Central memory CD8-positive, alpha-beta T cell (primary cell): ENCODE results near the gene ASB18.
A peak's percentile ranks its signal among the peaks of the same experiment; 100 is the strongest.

Experiments
- ATAC-seq: fragments of 150-1000 bp; cut with Tn5 transposase; replicated peaks from 2 replicates; pipeline ENCODE4 v1.10.0; 2022; ENCODE audit warnings: mild to moderate bottlenecking, moderate FRiP score, moderate number of reproducible peaks; ENCODE audit not compliant: poor library complexity, severe bottlenecking; ENCODE audit errors: extremely low read depth
- DNase-seq, 2 donors: peaks; one replicate each; pipeline ENCODE4 v3.0.0; 2021; ENCODE audit warnings: low spot score in 2 of 2
- H3K27ac Mint-ChIP-seq: one replicate; pipeline ENCODE4 v1.8.0; 2022; ENCODE audit warnings: low read depth, mild to moderate bottlenecking, moderate library complexity, mixed read lengths
- H3K27me3 Mint-ChIP-seq: one replicate; pipeline ENCODE4 v1.8.0; 2022; ENCODE audit warnings: mixed read lengths
- H3K36me3 Mint-ChIP-seq: one replicate; pipeline ENCODE4 v1.8.0; 2022; ENCODE audit warnings: mild to moderate bottlenecking, moderate library complexity, mixed read lengths; ENCODE audit not compliant: insufficient read depth
- H3K4me1 Mint-ChIP-seq: one replicate; pipeline ENCODE4 v1.8.0; 2022; ENCODE audit warnings: mixed read lengths
- H3K4me3 Mint-ChIP-seq: one replicate; pipeline ENCODE4 v1.8.0; 2022; ENCODE audit warnings: mild to moderate bottlenecking, moderate library complexity, mixed read lengths
- H3K9me3 Mint-ChIP-seq: one replicate; pipeline ENCODE4 v1.8.0; 2022; ENCODE audit warnings: mixed read lengths

ASB18 gene

DNA sequence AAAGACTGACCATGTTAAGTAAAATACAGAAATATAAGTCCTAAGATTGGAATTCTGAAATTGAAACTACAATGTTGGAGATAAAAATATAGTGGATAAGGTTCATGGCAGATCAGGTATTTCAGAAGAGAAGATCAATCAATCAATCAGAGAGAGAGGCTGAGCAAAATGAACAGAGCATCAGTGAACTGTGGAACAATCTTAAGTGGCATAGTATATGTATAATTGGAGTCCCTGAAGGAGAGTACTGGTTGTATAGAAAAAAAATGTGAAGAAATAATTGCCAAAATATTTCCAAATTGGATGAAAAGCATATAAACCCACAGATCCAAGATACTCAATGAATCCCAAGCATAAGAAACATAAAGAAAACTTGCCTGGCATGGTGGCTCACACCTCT, 35.0 kb downstream of the ASB18 start:
- no peaks in the 10 kb centered on the region for H3K4me1 Mint-ChIP-seq
- DNase-seq (no peak), ATAC-seq (no peak)
- H3K4me3 Mint-ChIP-seq, result no peak overlapping the region
- peaks cover 69% of the 10 kb centered on the region for H3K27me3 Mint-ChIP-seq
- H3K9me3 Mint-ChIP-seq, result peaks cover 20% of the 10 kb centered on the region
- no peaks in the 10 kb centered on the region for H3K36me3 Mint-ChIP-seq
- H3K27ac Mint-ChIP-seq, result no peak overlapping the region

DNA sequence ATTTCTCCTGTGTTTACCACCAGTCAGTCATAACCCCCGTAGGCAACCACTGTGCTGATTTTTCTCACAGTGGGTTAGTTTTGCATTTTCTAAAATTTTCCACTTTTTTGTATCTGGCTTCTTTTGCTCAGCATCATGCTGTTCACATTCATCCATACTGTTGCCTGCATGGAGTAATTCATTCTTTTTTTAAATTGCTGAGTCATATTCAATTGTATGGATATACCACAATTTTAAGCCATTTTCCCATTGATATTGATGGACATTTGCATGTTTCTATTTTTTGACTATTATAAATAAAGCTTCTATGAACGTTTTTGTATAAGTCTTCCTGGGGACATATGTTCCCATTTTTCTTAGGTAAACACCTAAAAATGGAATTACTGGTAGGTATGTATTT, 40.5 kb downstream of the ASB18 start:
- Mint-ChIP-seq H3K4me1 (no peaks in the 10 kb centered on the region), H3K27ac (no peak overlapping the region), H3K4me3 (no peak overlapping the region), H3K36me3 (no peaks in the 10 kb centered on the region), H3K27me3 (peaks cover 44% of the 10 kb centered on the region), H3K9me3 (peaks cover 5% of the 10 kb centered on the region)
- ATAC-seq (no peak), DNase-seq (no peak)

DNA sequence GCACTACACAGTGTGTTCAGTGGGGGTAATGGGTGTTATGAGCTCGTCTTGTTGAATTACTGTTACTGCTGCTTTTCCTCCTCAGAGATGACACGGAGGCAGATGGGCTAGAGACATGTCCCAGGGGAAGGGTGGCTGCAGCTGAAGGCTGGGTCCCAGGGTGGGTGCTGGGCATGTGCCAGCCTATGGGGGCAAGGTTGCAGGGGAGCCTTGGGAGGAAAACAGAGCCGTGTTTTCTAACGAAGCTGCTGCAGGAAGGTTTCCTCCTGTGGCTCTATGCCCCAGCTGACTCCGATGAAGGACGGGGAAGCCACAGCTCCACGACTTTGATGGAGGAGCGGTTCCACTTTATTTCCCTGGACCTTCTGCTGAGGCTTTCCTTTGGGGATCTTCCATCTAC, 42.4 kb downstream of the ASB18 start:
- ATAC-seq (no peak), DNase-seq (no peak)
- no peaks in the 10 kb centered on the region for H3K4me1 Mint-ChIP-seq
- H3K27me3 Mint-ChIP-seq, result peaks cover 44% of the 10 kb centered on the region
- H3K36me3 Mint-ChIP-seq, result no peaks in the 10 kb centered on the region
- H3K9me3 Mint-ChIP-seq, result no peaks in the 10 kb centered on the region
- no peak overlapping the region for H3K27ac Mint-ChIP-seq
- no peak overlapping the region for H3K4me3 Mint-ChIP-seq

DNA sequence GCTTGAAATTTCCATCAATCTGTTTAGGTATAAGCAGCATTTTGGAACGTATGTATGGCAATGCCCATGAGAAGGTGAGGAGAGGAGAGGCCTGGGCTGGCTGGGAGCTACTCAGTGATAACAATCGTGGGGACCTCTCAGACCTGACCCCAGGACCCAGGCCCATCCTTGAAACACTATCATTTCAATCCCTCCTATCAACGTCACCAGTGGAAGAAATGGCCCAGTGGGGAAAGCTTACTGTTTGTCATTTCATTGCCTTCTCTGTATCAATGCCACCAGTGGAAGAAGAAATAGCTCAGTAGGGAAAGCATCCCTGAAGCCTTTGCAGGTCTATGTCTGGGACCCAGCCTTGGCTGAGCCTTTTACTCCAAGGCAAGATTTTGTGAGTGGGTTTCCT, 44.8 kb downstream of the ASB18 start:
- no peaks in the 10 kb centered on the region for H3K9me3 Mint-ChIP-seq
- no peak overlapping the region for H3K27ac Mint-ChIP-seq
- ATAC-seq (no peak), DNase-seq (no peak)
- no peaks in the 10 kb centered on the region for H3K4me1 Mint-ChIP-seq
- H3K4me3 Mint-ChIP-seq, result no peak overlapping the region
- no peaks in the 10 kb centered on the region for H3K36me3 Mint-ChIP-seq
- H3K27me3 Mint-ChIP-seq, result peaks cover 54% of the 10 kb centered on the region

DNA sequence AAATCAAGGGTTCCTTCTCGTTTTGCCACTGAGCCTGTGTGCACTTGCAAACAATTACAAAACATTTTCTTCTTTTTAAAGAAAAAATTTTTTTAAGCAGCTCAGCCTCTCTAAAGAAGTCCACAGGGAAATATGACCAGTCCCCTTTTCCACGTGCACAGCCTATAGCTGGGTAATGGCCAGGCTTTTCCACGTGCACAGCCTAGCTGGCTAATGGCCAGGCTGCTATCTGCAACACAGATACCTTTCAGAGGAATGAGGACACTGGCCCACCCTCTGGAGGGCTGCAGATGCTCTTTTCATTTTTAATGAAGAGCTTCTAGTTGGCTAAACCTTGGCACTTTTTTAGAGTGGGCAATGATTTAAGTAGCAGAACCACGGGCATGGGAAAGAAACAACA, 46.3 kb downstream of the ASB18 start:
- H3K27ac Mint-ChIP-seq, result no peak overlapping the region
- no peaks in the 10 kb centered on the region for H3K36me3 Mint-ChIP-seq
- ATAC-seq (no peak), DNase-seq (no peak)
- H3K4me3 Mint-ChIP-seq, result no peak overlapping the region
- peaks cover 58% of the 10 kb centered on the region for H3K27me3 Mint-ChIP-seq
- H3K4me1 Mint-ChIP-seq, result no peaks in the 10 kb centered on the region
- H3K9me3 Mint-ChIP-seq, result no peaks in the 10 kb centered on the region

DNA sequence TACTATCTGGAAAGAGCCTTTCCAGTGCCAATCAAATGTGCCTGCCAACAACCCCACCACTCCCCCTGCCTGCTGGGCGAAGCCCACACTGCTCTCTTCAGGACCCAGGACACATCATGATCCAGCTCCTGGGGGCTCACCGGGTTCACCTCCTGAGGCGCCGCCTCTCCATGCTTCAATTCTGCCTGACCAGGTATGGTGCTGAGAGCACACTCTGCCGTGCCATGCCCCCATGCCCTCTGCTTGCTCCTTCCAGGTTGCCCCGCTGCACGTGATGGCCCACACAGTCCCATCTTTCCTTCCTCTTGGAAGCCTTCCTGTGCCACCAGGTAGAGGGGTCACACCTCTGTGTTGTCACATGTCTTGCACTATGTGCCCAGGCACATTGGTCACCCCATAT, 47.5 kb downstream of the ASB18 start:
- Mint-ChIP-seq H3K36me3 (no peaks in the 10 kb centered on the region), H3K4me3 (no peak overlapping the region), H3K27ac (no peak overlapping the region), H3K9me3 (no peaks in the 10 kb centered on the region), H3K4me1 (no peaks in the 10 kb centered on the region), H3K27me3 (peaks cover 59% of the 10 kb centered on the region)
- ATAC-seq (no peak), DNase-seq (peak in 1 of 2 donors; percentile 1)

DNA sequence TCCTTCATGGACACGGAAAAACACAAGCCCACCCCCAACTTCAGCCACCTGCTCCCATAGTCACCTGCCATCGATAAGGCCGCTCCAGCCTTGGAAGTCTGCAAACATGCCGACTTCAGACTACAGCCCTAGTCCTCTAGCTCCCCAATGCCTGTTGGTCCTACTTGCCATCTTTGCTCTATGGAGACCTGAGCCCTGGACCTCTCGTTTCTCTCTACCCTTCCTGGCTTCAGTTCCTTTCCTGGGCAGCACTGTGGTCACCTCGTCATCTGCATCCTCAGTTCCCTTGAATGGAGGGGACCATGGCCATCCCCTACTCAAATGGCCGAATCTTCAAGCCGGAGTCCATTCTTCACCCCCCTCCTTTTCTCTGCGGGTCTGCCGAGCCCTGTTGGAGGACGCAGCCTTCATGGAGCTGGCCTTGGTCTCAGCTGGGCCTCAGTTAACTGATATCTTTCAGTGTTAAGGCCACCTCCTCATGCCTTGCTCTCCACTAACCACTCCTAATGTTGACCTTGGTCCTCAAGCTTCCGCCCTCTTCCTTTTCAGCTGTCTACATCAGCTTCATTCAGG, 48.4 kb downstream of the ASB18 start:
- H3K27me3 Mint-ChIP-seq, result peaks cover 67% of the 10 kb centered on the region
- no peaks in the 10 kb centered on the region for H3K4me1 Mint-ChIP-seq

DNA sequence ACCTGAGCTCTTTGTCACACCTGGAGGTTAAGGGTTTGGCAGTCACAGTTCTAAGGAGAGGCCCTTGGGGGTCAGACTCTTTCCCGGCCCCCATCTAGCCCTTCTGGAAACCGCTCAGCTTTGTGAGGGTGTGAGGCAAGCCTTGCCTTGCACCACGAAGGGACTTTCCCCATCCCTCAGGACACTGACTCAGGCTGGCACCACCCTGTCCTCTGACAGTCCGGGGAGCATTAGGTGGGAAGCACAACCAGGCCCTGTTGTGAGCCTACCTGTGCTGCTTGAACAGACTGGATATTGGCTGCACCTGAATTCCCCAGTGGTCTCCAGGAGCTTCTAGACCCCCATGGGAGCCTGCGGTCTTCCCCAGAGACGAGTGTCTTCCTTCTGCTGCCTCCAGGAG, 49.0 kb downstream of the ASB18 start:
- H3K9me3 Mint-ChIP-seq, result no peaks in the 10 kb centered on the region
- no peaks in the 10 kb centered on the region for H3K36me3 Mint-ChIP-seq
- H3K27ac Mint-ChIP-seq, result no peak overlapping the region
- no peak overlapping the region for H3K4me3 Mint-ChIP-seq
- H3K4me1 Mint-ChIP-seq, result no peaks in the 10 kb centered on the region
- ATAC-seq, result no peak
- DNase-seq, result no peak
- peaks cover 68% of the 10 kb centered on the region for H3K27me3 Mint-ChIP-seq

More for the DNA sequence above, 48.4 kb downstream of the ASB18 start:
- Mint-ChIP-seq H3K9me3 (no peaks in the 10 kb centered on the region), H3K36me3 (no peaks in the 10 kb centered on the region), H3K27ac (no peak overlapping the region), H3K4me3 (no peak overlapping the region)
- no peak for DNase-seq
- ATAC-seq, result no peak

DNA sequence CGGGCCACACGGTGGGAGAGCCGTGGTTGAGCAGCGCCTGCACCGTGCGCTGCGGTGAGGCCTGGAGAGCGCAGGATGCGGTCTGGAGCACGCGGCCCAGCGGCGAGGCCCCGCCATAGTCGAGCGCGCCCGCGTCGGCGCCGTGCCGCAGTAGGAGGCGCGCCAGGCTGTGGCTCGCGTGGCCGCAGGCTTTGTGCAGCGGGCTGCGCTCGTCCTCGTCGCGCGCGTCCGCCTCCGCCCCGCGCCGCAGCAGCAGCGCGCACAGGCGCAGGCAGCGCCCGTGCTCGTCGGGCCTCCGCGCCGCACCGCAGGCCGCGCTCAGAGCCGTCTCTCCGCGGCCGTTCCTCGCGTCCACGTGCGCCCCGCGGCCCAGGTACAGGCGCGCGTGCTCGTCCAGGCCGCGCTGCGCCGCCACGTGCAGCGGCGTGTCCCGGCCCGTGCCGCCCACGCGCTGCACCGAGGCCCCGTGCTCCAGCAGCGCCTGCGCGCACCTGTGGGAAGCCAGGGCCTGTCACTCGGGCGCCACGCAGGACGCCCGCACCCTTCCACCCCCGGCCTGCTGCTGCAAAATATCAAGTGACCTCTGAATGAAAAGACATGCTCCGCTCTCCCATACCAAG, 49.7 kb downstream of the ASB18 start:
- H3K4me1 Mint-ChIP-seq, result no peaks in the 10 kb centered on the region
- no peak overlapping the region for H3K27ac Mint-ChIP-seq
- ATAC-seq, result no peak
- no peak for DNase-seq
- H3K27me3 Mint-ChIP-seq, result peaks cover 70% of the 10 kb centered on the region
- no peaks in the 10 kb centered on the region for H3K36me3 Mint-ChIP-seq
- no peaks in the 10 kb centered on the region for H3K9me3 Mint-ChIP-seq
- H3K4me3 Mint-ChIP-seq, result no peak overlapping the region

DNA sequence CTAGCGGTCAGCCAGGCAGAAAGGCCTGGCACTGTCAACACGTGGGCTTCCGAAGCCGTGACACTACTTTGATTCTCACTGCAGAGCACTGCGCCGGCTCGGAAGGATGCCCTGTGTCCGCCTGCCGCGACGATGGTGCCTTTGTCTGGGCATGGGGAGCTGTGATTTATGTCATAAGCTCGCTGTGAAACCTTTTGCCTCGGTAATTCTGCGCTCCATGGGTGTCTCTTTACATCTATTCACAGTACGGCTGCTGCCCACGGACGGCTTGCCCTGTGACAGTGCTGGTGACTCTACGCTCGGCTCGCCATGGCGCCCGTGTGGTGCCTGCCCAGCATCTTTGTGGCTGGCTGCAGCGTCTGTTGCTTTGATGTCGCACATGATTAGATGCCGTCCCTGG, 52.9 kb downstream of the ASB18 start:
- DNase-seq (no peak), ATAC-seq (no peak)
- H3K27ac Mint-ChIP-seq, result no peak overlapping the region
- no peak overlapping the region for H3K4me3 Mint-ChIP-seq
- H3K27me3 Mint-ChIP-seq, result peaks cover 52% of the 10 kb centered on the region
- H3K36me3 Mint-ChIP-seq, result no peaks in the 10 kb centered on the region
- H3K9me3 Mint-ChIP-seq, result no peaks in the 10 kb centered on the region
- H3K4me1 Mint-ChIP-seq, result no peaks in the 10 kb centered on the region

DNA sequence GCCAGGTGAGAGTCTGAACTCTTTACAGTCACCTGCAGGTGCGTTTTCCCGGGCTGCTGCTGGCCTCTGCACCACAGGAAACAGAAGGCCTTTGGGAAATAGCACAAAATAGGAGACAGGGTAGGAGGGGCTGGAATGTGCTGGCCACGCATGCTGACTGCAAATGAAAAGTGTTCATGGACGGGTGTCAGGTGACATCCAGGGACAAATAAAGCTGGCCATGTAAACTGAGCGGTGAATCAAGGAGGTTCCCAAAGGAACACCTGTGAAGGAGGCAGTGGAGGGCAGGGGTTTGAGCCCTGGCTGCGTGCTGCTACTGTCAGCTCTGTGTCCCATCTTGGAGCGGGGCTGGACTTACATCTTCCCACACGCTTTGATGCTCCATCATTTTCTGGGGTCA, 53.7 kb downstream of the ASB18 start:
- peaks cover 45% of the 10 kb centered on the region for H3K27me3 Mint-ChIP-seq
- no peak overlapping the region for H3K27ac Mint-ChIP-seq
- DNase-seq (no peak), ATAC-seq (no peak)
- no peak overlapping the region for H3K4me3 Mint-ChIP-seq
- no peaks in the 10 kb centered on the region for H3K4me1 Mint-ChIP-seq
- no peaks in the 10 kb centered on the region for H3K9me3 Mint-ChIP-seq
- H3K36me3 Mint-ChIP-seq, result no peaks in the 10 kb centered on the region

DNA sequence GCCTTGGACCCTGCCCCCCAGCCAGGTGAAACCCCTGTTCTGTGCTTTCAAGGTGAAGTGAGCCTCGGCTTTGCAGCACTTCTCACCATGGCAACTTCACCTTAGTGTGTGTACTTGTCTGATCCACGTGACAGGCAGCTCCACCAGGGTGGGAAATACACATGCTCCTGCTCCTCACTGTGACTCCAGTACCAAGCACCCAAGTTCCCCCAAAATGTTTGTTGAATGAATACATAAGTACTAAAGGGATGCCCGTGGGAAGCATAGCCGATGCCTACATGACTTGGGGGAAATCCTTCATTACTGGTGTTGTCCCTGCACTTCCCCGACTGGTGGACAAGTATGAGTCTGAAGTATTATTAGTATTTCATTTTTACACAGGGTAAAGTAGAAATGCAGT, 54.2 kb downstream of the ASB18 start:
- DNase-seq (no peak), ATAC-seq (no peak)
- peaks cover 40% of the 10 kb centered on the region for H3K27me3 Mint-ChIP-seq
- no peaks in the 10 kb centered on the region for H3K36me3 Mint-ChIP-seq
- H3K4me1 Mint-ChIP-seq, result no peaks in the 10 kb centered on the region
- H3K4me3 Mint-ChIP-seq, result no peak overlapping the region
- H3K27ac Mint-ChIP-seq, result no peak overlapping the region
- H3K9me3 Mint-ChIP-seq, result no peaks in the 10 kb centered on the region

DNA sequence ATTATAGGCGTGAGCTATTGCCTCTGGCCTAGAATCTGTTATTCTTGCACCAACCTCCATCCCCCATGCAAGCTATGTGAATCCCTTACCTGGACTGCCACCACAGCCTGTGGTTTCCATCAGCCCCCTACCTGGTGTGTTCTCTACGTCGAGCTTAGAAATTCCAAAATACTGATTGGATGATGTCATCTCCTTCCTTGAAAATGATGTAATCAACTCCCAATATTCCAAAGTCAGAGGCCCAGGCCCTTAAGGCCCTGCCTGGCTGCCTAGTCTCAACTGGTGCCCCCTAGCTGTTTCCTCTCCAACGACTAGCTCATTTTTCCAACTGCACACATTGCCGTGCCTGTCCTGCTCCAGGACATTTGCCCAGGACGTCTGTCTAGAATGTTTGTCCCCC, 54.7 kb downstream of the ASB18 start:
- Mint-ChIP-seq H3K36me3 (no peaks in the 10 kb centered on the region), H3K9me3 (no peaks in the 10 kb centered on the region), H3K4me1 (no peaks in the 10 kb centered on the region), H3K27me3 (peaks cover 40% of the 10 kb centered on the region), H3K27ac (no peak overlapping the region), H3K4me3 (no peak overlapping the region)
- ATAC-seq (no peak), DNase-seq (no peak)
